ENCODE results near the gene EFNB3.
A peak's percentile ranks its signal among the peaks of the same experiment; 100 is the strongest.

The EFNB3 gene

GRCh38 chr17:7704601-7705268 is at the start of gene EFNB3:
Gene EFNB3, plus strand, starts transcription at chr17:7705202. Its CDS starts 397 bp downstream, at chr17:7705599.
- Histone ChIP-seq H3K9ac (ENCODE audit: low read depth, low read length) (peak within 1 kb of the TSS; percentile 24), H3K4me3 (ENCODE audit: low read depth, low read length) (peak within 1 kb of the TSS; percentile 75), H3K36me3 (ENCODE audit: control insufficient read depth, insufficient read depth, low read length) (peaks cover 12% of the 10 kb centered on the region), H3K4me1 (ENCODE audit: control insufficient read depth, insufficient read depth, low read length) (peaks cover 9% of the 10 kb centered on the region), H3K27me3 (ENCODE audit: control insufficient read depth, insufficient read depth, low read length) (peaks cover 16% of the 10 kb centered on the region), H3K9me3 (ENCODE audit: control insufficient read depth, insufficient read depth, low read length) (no peaks in the 10 kb centered on the region)

- Histone ChIP-seq H3K36me3 (ENCODE audit: control insufficient read depth, insufficient read depth, low read length) (peaks cover 4% of the 10 kb centered on the region), H3K4me3 (ENCODE audit: low read depth, low read length) (no peak overlapping the region), H3K9ac (ENCODE audit: low read depth, low read length) (no peak overlapping the region), H3K4me1 (ENCODE audit: control insufficient read depth, insufficient read depth, low read length) (peaks cover 13% of the 10 kb centered on the region), H3K27me3 (ENCODE audit: control insufficient read depth, insufficient read depth, low read length) (peaks cover 13% of the 10 kb centered on the region), H3K9me3 (ENCODE audit: control insufficient read depth, insufficient read depth, low read length) (no peaks in the 10 kb centered on the region)
Observed at GRCh38 chr17:7655541-7655840, 49.5 kb upstream of the EFNB3 start.

GRCh38 chr17:7656958-7657609 is 47.9 kb upstream of the EFNB3 start:
- H3K9me3 ChIP-seq (ENCODE audit: control insufficient read depth, insufficient read depth, low read length), result no peaks in the 10 kb centered on the region
- peak overlapping the region; percentile 58 for H3K4me3 ChIP-seq (ENCODE audit: low read depth, low read length)
- H3K9ac ChIP-seq (ENCODE audit: low read depth, low read length), result peak overlapping the region; percentile 65
- H3K36me3 ChIP-seq (ENCODE audit: control insufficient read depth, insufficient read depth, low read length), result peaks cover 4% of the 10 kb centered on the region
- peaks cover 13% of the 10 kb centered on the region for H3K27me3 ChIP-seq (ENCODE audit: control insufficient read depth, insufficient read depth, low read length)
- H3K4me1 ChIP-seq (ENCODE audit: control insufficient read depth, insufficient read depth, low read length), result peaks cover 13% of the 10 kb centered on the region

- H3K36me3 ChIP-seq (ENCODE audit: control insufficient read depth, insufficient read depth, low read length), result peaks cover 33% of the 10 kb centered on the region
- H3K9ac ChIP-seq (ENCODE audit: low read depth, low read length), result no peak overlapping the region
- H3K4me1 ChIP-seq (ENCODE audit: control insufficient read depth, insufficient read depth, low read length), result peaks cover 2% of the 10 kb centered on the region
- H3K4me3 ChIP-seq (ENCODE audit: low read depth, low read length), result no peak overlapping the region
- no peaks in the 10 kb centered on the region for H3K27me3 ChIP-seq (ENCODE audit: control insufficient read depth, insufficient read depth, low read length)
- no peaks in the 10 kb centered on the region for H3K9me3 ChIP-seq (ENCODE audit: control insufficient read depth, insufficient read depth, low read length)
Observed at GRCh38 chr17:7667656-7668406, 37.2 kb upstream of the EFNB3 start.

GRCh38 chr17:7668482-7668881 is 36.5 kb upstream of the EFNB3 start:
- no peak overlapping the region for H3K9ac ChIP-seq (ENCODE audit: low read depth, low read length)
- H3K27me3 ChIP-seq (ENCODE audit: control insufficient read depth, insufficient read depth, low read length), result no peaks in the 10 kb centered on the region
- H3K4me3 ChIP-seq (ENCODE audit: low read depth, low read length), result no peak overlapping the region
- H3K9me3 ChIP-seq (ENCODE audit: control insufficient read depth, insufficient read depth, low read length), result no peaks in the 10 kb centered on the region
- H3K4me1 ChIP-seq (ENCODE audit: control insufficient read depth, insufficient read depth, low read length), result peaks cover 2% of the 10 kb centered on the region
- H3K36me3 ChIP-seq (ENCODE audit: control insufficient read depth, insufficient read depth, low read length), result peaks cover 35% of the 10 kb centered on the region

GRCh38 chr17:7673239-7673638 is 31.8 kb upstream of the EFNB3 start:
- Histone ChIP-seq H3K9me3 (ENCODE audit: control insufficient read depth, insufficient read depth, low read length) (no peaks in the 10 kb centered on the region), H3K36me3 (ENCODE audit: control insufficient read depth, insufficient read depth, low read length) (peaks cover 50% of the 10 kb centered on the region), H3K4me1 (ENCODE audit: control insufficient read depth, insufficient read depth, low read length) (peaks cover 8% of the 10 kb centered on the region), H3K9ac (ENCODE audit: low read depth, low read length) (no peak overlapping the region), H3K27me3 (ENCODE audit: control insufficient read depth, insufficient read depth, low read length) (no peaks in the 10 kb centered on the region), H3K4me3 (ENCODE audit: low read depth, low read length) (no peak overlapping the region)

GRCh38 chr17:7674934-7675333 is 30.1 kb upstream of the EFNB3 start:
- peaks cover 8% of the 10 kb centered on the region for H3K4me1 ChIP-seq (ENCODE audit: control insufficient read depth, insufficient read depth, low read length)
- no peaks in the 10 kb centered on the region for H3K27me3 ChIP-seq (ENCODE audit: control insufficient read depth, insufficient read depth, low read length)
- H3K36me3 ChIP-seq (ENCODE audit: control insufficient read depth, insufficient read depth, low read length), result peaks cover 38% of the 10 kb centered on the region
- no peak overlapping the region for H3K9ac ChIP-seq (ENCODE audit: low read depth, low read length)
- H3K4me3 ChIP-seq (ENCODE audit: low read depth, low read length), result no peak overlapping the region
- H3K9me3 ChIP-seq (ENCODE audit: control insufficient read depth, insufficient read depth, low read length), result no peaks in the 10 kb centered on the region

GRCh38 chr17:7676533-7676932 is 28.5 kb upstream of the EFNB3 start:
- Histone ChIP-seq H3K9me3 (ENCODE audit: control insufficient read depth, insufficient read depth, low read length) (no peaks in the 10 kb centered on the region), H3K9ac (ENCODE audit: low read depth, low read length) (no peak overlapping the region), H3K36me3 (ENCODE audit: control insufficient read depth, insufficient read depth, low read length) (peaks cover 27% of the 10 kb centered on the region), H3K4me3 (ENCODE audit: low read depth, low read length) (peak overlapping the region; percentile 33), H3K4me1 (ENCODE audit: control insufficient read depth, insufficient read depth, low read length) (peaks cover 8% of the 10 kb centered on the region), H3K27me3 (ENCODE audit: control insufficient read depth, insufficient read depth, low read length) (no peaks in the 10 kb centered on the region)

GRCh38 chr17:7677388-7678067 is 27.5 kb upstream of the EFNB3 start:
- H3K9ac ChIP-seq (ENCODE audit: low read depth, low read length), result peak overlapping the region; percentile 30
- H3K9me3 ChIP-seq (ENCODE audit: control insufficient read depth, insufficient read depth, low read length), result no peaks in the 10 kb centered on the region
- H3K36me3 ChIP-seq (ENCODE audit: control insufficient read depth, insufficient read depth, low read length), result peaks cover 22% of the 10 kb centered on the region
- H3K4me1 ChIP-seq (ENCODE audit: control insufficient read depth, insufficient read depth, low read length), result peaks cover 8% of the 10 kb centered on the region
- H3K4me3 ChIP-seq (ENCODE audit: low read depth, low read length), result peak overlapping the region; percentile 33
- no peaks in the 10 kb centered on the region for H3K27me3 ChIP-seq (ENCODE audit: control insufficient read depth, insufficient read depth, low read length)

GRCh38 chr17:7684851-7685532 is 20.0 kb upstream of the EFNB3 start:
- no peaks in the 10 kb centered on the region for H3K27me3 ChIP-seq (ENCODE audit: control insufficient read depth, insufficient read depth, low read length)
- peak overlapping the region; percentile 99 for H3K4me3 ChIP-seq (ENCODE audit: low read depth, low read length)
- peaks cover 10% of the 10 kb centered on the region for H3K4me1 ChIP-seq (ENCODE audit: control insufficient read depth, insufficient read depth, low read length)
- no peaks in the 10 kb centered on the region for H3K36me3 ChIP-seq (ENCODE audit: control insufficient read depth, insufficient read depth, low read length)
- H3K9ac ChIP-seq (ENCODE audit: low read depth, low read length), result peak overlapping the region; percentile 95
- H3K9me3 ChIP-seq (ENCODE audit: control insufficient read depth, insufficient read depth, low read length), result no peaks in the 10 kb centered on the region

- Histone ChIP-seq H3K9ac (ENCODE audit: low read depth, low read length) (peak overlapping the region; percentile 95), H3K9me3 (ENCODE audit: control insufficient read depth, insufficient read depth, low read length) (no peaks in the 10 kb centered on the region), H3K4me1 (ENCODE audit: control insufficient read depth, insufficient read depth, low read length) (peaks cover 10% of the 10 kb centered on the region), H3K36me3 (ENCODE audit: control insufficient read depth, insufficient read depth, low read length) (no peaks in the 10 kb centered on the region), H3K4me3 (ENCODE audit: low read depth, low read length) (peak overlapping the region; percentile 99), H3K27me3 (ENCODE audit: control insufficient read depth, insufficient read depth, low read length) (no peaks in the 10 kb centered on the region)
Observed at GRCh38 chr17:7685533-7686221, 19.3 kb upstream of the EFNB3 start.

All from iPS-15b (cell line).